Neuron (in vitro differentiated cells): ENCODE measurements around the gene GSTM3.

Experiments used
- H2AFZ ChIP-seq: one replicate; pipeline ENCODE4 v1.6.1; 2013; ENCODE audit warnings: low read depth, mild to moderate bottlenecking, inconsistent platforms, low read length, moderate library complexity
- H3K27me3 ChIP-seq: one replicate; pipeline ENCODE4 v1.6.1; 2013; ENCODE audit warnings: low read length; ENCODE audit not compliant: insufficient read depth
- H3K36me3 ChIP-seq: one replicate; pipeline ENCODE4 v1.6.1; 2013; ENCODE audit warnings: low read length; ENCODE audit not compliant: insufficient read depth
- H3K4me1 ChIP-seq: one replicate; pipeline ENCODE4 v1.6.1; 2013; ENCODE audit warnings: low read length; ENCODE audit not compliant: insufficient read depth
- H3K4me3 ChIP-seq: 2 replicates; pipeline ENCODE4 v1.5.1; 2013; ENCODE audit warnings: mild to moderate bottlenecking, low read length, moderate library complexity
- H3K9me3 ChIP-seq: one replicate; pipeline ENCODE4 v1.6.1; 2013; ENCODE audit warnings: low read length

GSTM3 gene

DNA sequence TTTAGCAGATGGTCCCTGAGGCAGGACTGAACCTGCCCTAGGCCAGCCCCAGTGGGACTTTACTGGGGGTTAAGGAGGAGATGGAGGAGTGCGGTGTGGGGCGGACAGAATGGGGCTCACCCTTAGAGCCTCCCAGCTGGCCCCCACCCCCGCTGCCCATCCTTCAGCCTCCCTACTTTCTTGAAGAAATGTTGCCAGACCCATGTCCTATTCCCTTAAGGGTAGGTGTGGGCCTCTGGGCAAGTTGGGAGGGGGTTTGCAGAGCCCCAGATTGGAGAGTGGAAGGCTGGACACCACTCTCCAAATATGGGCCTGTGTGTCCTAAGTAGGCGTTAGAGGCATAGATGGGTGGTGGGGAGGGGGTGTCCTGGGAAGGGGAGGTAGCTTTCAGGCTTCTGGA lies 42.1 kb upstream of the GSTM3 start:
- Histone ChIP-seq H3K4me3 (no peak overlapping the region), H3K4me1 (no peaks in the 10 kb centered on the region), H3K27me3 (peaks cover 5% of the 10 kb centered on the region), H3K36me3 (no peaks in the 10 kb centered on the region), H2AFZ (no peak overlapping the region), H3K9me3 (no peaks in the 10 kb centered on the region)

GRCh38 chr1:109782514-109782913 lies 41.7 kb upstream of the GSTM3 start:
- H3K27me3 ChIP-seq = peaks cover 5% of the 10 kb centered on the region
- H3K4me3 ChIP-seq = no peak overlapping the region
- H3K36me3 ChIP-seq = no peaks in the 10 kb centered on the region
- no peaks in the 10 kb centered on the region for H3K9me3 ChIP-seq
- no peaks in the 10 kb centered on the region for H3K4me1 ChIP-seq
- H2AFZ ChIP-seq = no peak overlapping the region

DNA sequence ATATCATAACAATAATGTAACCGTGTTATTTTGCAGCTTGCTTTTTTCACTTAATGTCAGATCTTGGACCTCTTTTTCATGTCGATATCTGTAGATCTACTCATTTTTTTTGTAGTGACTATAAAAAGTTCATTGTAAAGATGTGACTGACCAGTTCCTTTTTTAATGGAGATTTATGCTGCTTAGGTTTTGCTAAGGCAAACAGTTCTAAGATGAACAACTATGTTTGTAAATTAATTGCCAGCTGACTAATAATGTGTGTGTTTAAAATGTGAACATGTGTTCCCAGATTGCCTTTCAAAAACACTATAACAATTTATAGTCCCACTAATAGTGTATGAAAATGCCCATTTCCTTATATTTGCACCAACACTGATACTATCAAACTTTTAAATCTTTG lies 41.0 kb upstream of the GSTM3 start:
- H3K36me3 ChIP-seq = no peaks in the 10 kb centered on the region
- no peak overlapping the region for H2AFZ ChIP-seq
- no peak overlapping the region for H3K4me3 ChIP-seq
- H3K4me1 ChIP-seq = no peaks in the 10 kb centered on the region
- peaks cover 5% of the 10 kb centered on the region for H3K27me3 ChIP-seq
- no peaks in the 10 kb centered on the region for H3K9me3 ChIP-seq

GRCh38 chr1:109780982-109781381 lies 40.1 kb upstream of the GSTM3 start:
- no peak overlapping the region for H3K4me3 ChIP-seq
- no peak overlapping the region for H2AFZ ChIP-seq
- no peaks in the 10 kb centered on the region for H3K9me3 ChIP-seq
- no peaks in the 10 kb centered on the region for H3K4me1 ChIP-seq
- H3K27me3 ChIP-seq = peaks cover 5% of the 10 kb centered on the region
- no peaks in the 10 kb centered on the region for H3K36me3 ChIP-seq

- Histone ChIP-seq H3K27me3 (no peaks in the 10 kb centered on the region), H3K36me3 (no peaks in the 10 kb centered on the region), H3K9me3 (no peaks in the 10 kb centered on the region), H3K4me3 (no peak overlapping the region), H3K4me1 (no peaks in the 10 kb centered on the region), H2AFZ (no peak overlapping the region)
Observed at GRCh38 chr1:109777980-109778625, 37.3 kb upstream of the GSTM3 start.

GRCh38 chr1:109777436-109777835 lies 36.6 kb upstream of the GSTM3 start:
- no peaks in the 10 kb centered on the region for H3K4me1 ChIP-seq
- no peaks in the 10 kb centered on the region for H3K27me3 ChIP-seq

DNA sequence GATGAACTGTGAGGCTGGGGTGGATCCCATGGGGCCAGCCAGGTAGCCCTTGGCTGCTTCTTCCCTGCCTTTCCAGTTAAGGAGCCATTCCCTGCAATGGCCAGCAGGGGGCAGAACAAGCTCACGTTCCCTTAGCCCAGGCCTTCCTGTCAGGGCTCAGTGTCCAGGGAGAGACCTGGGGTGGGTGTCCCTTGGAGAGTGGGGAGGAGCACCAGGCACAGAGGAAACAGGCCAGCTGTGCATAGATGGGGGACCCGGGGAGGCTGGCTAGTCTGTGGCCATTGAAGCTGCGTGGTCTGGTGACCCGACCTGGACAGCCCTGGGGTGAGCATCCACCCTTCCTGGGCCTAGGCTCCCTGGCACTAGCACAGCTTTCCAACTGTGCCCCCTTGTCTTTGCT lies 36.1 kb upstream of the GSTM3 start:
- Histone ChIP-seq H3K4me1 (no peaks in the 10 kb centered on the region), H3K27me3 (peaks cover 2% of the 10 kb centered on the region), H3K9me3 (no peaks in the 10 kb centered on the region), H3K4me3 (no peak overlapping the region), H2AFZ (no peak overlapping the region), H3K36me3 (no peaks in the 10 kb centered on the region)

More at GRCh38 chr1:109777436-109777835, 36.6 kb upstream of the GSTM3 start:
- Histone ChIP-seq H2AFZ (no peak overlapping the region), H3K36me3 (no peaks in the 10 kb centered on the region), H3K9me3 (no peaks in the 10 kb centered on the region), H3K4me3 (no peak overlapping the region)

- no peaks in the 10 kb centered on the region for H3K36me3 ChIP-seq
- no peaks in the 10 kb centered on the region for H3K4me1 ChIP-seq
- no peaks in the 10 kb centered on the region for H3K9me3 ChIP-seq
- no peak overlapping the region for H3K4me3 ChIP-seq
- H3K27me3 ChIP-seq = peaks cover 8% of the 10 kb centered on the region
- H2AFZ ChIP-seq = no peak overlapping the region
Observed at GRCh38 chr1:109776206-109776835, 35.5 kb upstream of the GSTM3 start.

DNA sequence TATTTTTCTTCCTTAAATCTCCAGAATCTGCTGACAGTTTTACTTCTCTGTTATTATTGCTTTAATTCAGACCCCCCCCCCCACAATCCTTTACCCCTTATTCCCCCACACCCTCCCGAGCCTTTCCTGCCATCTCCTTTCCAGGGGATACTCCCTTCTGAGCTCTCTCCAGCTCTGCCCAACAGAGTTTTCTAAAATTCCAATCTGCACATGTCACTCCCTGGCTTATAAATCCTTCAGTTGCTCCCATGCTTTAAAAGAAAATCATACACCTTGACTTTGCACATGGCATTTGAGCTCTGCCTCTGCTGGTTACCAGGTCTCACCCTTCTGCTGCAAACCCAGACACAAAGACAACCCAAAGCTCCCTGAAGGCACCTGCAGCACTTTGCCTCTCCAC lies 34.6 kb upstream of the GSTM3 start:
- Histone ChIP-seq H3K4me1 (no peaks in the 10 kb centered on the region), H3K4me3 (no peak overlapping the region), H3K9me3 (no peaks in the 10 kb centered on the region), H3K36me3 (no peaks in the 10 kb centered on the region), H3K27me3 (peaks cover 15% of the 10 kb centered on the region), H2AFZ (no peak overlapping the region)

- H3K4me3 ChIP-seq = no peak overlapping the region
- no peak overlapping the region for H2AFZ ChIP-seq
- H3K4me1 ChIP-seq = no peaks in the 10 kb centered on the region
- H3K27me3 ChIP-seq = peaks cover 29% of the 10 kb centered on the region
- H3K9me3 ChIP-seq = no peaks in the 10 kb centered on the region
- no peaks in the 10 kb centered on the region for H3K36me3 ChIP-seq
Observed at GRCh38 chr1:109773900-109774485, 33.2 kb upstream of the GSTM3 start.

- Histone ChIP-seq H3K4me1 (no peaks in the 10 kb centered on the region), H2AFZ (no peak overlapping the region), H3K36me3 (no peaks in the 10 kb centered on the region), H3K9me3 (no peaks in the 10 kb centered on the region), H3K4me3 (no peak overlapping the region), H3K27me3 (peaks cover 35% of the 10 kb centered on the region)
Observed at GRCh38 chr1:109773203-109773899, 32.5 kb upstream of the GSTM3 start.

GRCh38 chr1:109772658-109773202 lies 31.9 kb upstream of the GSTM3 start:
- Histone ChIP-seq H2AFZ (no peak overlapping the region), H3K36me3 (no peaks in the 10 kb centered on the region), H3K4me3 (no peak overlapping the region), H3K4me1 (no peaks in the 10 kb centered on the region), H3K9me3 (no peaks in the 10 kb centered on the region), H3K27me3 (peaks cover 36% of the 10 kb centered on the region)
